Stimulated activated CD8-positive, alpha-beta memory T cell treated with anti-CD3 and anti-CD28 coated beads, Interleukin-7, amount 100 ng/mL, for 1 hour (primary cell): ENCODE results near the gene ELMO1.

Experiments
- DNase-seq, 2 donors: peaks; one replicate each; pipeline ENCODE4 v3.0.0-alpha.2; 2020; ENCODE audit warnings: low read depth in 2 of 2

ELMO1 gene

GRCh38 chr7:37310327-37311080, 138.2 kb downstream of the ELMO1 start:
- no peak for DNase-seq

DNA sequence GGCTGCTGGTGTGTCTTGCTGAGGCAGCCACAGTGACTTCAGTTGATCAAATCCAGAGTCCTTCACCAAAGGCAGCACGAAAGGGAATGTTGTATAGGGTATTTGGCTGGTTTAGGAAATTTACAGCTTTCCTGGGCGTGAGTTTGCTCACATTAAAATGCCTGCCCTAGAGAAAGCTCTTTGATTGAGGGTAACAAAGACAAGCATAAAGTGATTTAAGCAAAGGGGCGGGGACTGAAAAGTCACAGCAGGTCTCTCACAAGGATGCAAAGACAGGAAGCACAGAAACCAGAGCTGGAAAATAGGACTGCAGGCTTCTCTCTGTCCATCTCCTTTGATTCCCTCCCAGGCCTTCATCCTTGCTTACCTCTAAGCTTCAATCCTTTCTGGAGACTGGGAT, 139.2 kb downstream of the ELMO1 start:
- no peak for DNase-seq

DNA sequence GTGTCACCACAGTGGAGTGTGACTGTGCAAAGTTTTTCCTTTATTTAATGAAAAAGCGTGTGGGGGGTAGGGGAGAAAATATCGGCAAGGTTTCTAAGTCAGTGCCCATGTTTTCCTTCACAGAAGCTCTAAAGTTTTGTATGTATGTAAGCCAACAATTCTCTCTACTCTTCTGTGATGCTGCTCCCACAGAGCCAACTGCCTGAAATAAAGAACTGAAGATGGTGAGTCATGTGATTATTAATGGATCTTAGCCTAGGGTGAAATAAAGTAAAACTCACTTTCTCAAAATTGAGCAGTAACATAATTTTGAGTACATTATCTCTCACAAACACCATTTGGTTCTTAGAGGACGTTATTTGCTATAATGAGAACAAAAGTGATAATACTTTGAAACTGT, 143.7 kb downstream of the ELMO1 start:
- no peak for DNase-seq

DNA sequence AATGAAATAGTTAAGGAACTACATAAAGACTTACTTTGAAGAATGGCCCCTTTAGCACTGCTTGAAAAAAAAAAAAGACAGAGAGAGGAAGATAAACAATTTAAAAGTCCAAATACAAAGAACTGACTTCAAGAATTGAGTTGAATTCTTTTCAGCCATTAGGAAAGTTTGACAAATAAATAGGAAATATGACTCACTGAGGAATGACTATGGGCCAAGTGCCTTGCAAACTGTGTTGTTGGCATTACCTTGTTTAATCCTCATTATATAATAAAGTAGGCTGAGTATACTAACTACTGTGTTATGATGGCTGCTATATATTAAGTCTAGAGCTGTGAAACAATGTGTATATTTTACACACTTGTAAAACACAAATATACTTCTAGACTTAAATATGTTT, 151.1 kb downstream of the ELMO1 start:
- no peak for DNase-seq

GRCh38 chr7:37295401-37295800, 153.3 kb downstream of the ELMO1 start:
- no peak for DNase-seq

GRCh38 chr7:37290731-37291130, 157.9 kb downstream of the ELMO1 start:
- no peak for DNase-seq

DNA sequence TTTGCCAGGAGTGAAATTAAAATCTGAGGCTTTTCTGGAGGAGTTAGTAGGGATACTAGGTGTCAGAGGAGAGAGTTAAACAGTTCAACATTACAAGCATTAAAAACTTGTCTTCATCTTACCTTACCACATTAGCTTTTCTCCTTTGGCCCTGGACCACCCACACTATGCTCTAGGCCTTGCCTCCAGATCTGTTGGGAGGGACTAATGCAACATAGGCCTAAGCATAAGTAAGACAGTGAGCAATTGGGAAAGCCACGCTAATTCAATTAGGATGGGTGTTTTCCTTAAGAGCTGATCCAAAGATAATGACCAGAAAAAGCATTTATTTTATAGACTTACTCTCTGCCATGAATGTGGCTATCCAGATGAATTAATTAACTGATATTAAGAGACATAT, 158.9 kb downstream of the ELMO1 start:
- DNase-seq: no peak

- no peak for DNase-seq
Observed at GRCh38 chr7:37289367-37289766, 159.3 kb downstream of the ELMO1 start.

DNA sequence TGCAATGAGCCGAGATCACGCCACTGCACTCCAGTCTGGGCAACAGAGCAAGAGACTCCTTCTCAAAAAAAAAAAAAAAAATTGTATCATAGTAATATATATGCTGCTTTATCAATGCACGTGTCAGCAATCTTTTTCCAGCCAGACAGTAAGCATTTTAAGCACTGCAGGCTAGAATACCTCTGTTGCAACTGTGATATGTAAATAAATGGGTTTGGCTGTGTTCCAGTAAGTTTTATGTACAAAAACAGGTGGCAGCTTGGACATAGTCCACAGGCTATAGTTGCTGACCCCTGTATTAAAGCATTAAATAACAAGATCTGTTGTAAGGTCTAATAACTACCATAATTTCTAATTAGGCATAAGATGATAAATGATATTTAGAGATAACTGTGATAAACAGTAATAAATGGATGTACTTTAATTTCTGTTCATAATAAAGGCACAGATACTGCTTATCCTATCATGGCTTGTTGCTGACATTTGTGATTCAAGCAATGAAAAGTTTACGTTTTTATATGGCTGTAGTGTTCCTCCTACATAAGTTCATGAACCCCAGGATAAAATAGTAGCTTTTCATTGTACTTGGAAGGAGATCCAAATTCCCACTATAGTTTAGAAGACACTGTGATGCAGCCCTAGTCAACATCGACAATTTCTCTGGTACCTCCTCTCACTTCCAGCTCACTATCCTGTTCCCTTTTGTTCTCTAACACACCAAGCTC, 161.4 kb downstream of the ELMO1 start:
- DNase-seq: no peak

DNA sequence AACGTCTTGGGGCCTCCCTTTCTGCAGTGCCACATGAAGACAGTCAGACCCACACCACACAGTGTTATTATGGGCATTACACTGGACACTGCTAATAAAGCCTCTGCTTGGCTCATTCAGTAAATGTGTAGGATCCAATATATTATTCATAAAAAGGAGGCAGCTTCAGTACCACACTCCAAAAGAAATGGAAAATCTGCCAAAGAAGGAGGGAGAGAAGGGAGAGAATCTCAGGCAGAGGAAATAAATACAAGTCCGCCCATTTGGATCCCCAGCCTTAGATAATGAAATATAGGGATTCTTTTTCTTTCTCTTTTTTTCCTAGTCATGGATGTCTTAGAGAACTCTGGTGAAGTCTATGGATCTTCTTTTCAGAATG, 162.2 kb downstream of the ELMO1 start:
- DNase-seq: no peak

- no peak for DNase-seq
Observed at GRCh38 chr7:37285706-37286453, 162.8 kb downstream of the ELMO1 start.

GRCh38 chr7:37284805-37285231, 163.8 kb downstream of the ELMO1 start:
- DNase-seq: no peak

DNA sequence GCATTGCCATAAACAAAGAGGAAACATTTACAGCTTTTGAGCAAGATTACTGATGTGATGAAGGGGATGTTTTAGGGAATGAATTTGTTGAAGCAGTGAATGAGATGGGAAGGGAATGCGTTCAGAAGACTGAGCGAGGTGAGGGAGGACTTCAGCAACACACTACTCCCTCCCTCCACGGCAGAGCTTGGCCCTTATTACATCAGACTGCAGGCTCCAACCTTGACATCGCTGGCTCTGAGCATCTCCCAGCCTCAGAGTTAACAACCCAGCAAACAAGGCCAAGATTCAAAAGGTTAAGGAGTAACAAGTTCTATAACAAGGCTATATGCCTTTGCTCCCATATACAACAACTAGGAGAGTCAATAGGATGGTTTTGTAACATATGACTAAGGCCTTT, 164.4 kb downstream of the ELMO1 start:
- no peak for DNase-seq

DNA sequence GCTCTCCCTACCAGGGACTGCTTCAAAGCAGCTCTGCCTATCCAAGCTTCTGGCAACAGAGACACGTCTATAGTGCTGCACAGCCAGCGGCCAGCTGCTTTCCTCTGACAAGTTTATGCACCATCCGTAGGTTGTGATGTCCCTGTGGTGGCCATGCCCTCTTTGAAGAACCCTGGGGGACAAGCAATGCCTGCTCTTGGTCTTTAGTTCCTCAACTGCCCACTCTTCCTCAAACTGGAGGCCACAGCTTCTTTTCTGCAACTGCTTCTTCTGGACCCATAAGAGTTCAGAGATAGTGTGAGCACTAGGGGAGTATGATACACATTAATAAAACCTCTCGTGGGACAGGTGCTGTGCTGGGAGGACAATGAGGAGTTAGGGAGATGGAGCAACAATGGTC, 164.9 kb downstream of the ELMO1 start:
- DNase-seq: no peak

DNA sequence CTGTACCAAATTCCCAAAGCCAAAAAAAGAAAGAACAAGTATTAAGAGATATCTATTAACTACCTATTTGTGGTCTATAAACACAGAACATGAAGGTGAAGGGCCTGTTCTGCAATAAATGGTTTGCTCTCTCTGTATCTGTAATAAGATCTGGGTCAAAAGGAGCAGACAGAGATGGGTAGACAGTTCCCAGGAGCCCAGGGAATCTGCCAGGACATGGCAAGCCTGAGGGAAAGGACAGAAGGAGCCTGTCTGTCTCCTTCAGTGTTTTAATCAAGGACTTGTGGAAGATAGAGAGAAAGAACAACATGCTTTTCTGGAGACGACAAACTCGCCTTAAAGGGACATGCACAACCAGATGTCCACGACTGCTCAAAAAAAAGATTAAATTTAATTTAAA, 165.7 kb downstream of the ELMO1 start:
- DNase-seq: no peak

- DNase-seq: no peak
Observed at GRCh38 chr7:37282093-37282444, 166.6 kb downstream of the ELMO1 start.

- no peak for DNase-seq
Observed at GRCh38 chr7:37281368-37282092, 167.1 kb downstream of the ELMO1 start.

DNA sequence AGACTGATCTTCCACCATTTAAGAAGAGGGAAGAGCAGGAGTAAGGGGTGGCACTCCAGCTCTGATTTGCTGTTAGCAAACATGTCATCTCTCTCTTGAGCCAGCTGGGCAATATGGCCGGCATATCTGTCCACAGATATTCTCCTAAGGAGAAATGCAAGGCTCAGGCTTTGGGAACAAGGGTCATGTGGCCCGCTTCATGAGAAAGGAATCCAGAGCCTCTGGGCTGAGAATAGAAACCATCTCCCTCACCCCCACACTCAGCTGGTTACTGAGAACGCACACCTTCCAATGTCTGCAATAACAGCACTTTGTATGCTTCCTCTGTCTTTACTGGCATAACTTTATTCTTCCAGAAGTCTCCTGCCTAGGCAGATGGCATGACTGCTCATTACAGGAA, 171.2 kb downstream of the ELMO1 start:
- no peak for DNase-seq

DNA sequence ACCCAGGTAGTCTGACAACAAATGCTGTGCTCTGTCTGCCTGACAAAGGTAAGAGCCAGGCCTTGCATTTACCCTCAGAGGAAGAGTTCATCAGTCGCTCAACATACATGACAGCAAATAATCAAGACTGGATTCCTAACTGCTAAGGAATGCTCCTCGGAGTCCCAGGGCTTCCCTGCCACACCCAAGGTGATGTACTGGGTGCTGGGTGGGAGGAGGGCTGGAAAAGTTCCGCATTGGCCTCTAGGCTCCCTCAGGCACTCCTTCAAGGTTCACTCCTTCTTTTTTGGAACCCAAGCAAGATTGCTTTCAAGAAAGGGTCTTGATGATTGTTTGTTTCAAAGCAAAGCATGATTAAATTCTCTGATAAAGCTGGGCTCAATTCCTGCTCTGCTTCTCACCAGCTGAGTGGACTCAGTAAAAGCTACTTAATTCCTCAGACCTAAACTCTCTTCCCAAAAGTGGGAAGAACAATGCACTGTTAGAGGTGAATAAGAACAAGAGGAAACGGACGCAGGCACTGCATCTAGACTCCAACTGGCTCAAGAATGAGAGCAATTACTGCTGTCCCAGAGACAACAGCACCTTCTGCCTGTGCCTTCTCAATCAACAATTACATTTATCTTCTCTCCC, 173.5 kb downstream of the ELMO1 start:
- DNase-seq: no peak

DNA sequence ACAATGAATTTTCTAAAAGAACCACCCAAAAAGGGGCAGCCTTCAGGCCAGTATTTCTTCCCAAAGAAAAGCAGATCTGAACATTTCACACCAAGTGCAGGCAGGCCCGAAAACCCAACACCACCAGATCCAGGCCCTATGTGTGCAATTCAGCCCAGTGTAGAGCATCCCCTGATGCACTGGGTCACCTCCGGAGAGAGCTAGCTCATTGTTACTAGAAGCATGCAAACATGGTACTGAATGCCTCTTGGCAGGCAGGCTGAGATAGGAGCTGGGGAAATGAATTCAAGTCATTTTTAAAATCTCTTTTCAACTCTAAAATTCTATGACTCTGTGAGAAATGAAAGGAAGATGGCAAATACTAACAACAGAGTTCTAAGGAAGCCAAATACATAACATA, 174.8 kb downstream of the ELMO1 start:
- no peak for DNase-seq

DNA sequence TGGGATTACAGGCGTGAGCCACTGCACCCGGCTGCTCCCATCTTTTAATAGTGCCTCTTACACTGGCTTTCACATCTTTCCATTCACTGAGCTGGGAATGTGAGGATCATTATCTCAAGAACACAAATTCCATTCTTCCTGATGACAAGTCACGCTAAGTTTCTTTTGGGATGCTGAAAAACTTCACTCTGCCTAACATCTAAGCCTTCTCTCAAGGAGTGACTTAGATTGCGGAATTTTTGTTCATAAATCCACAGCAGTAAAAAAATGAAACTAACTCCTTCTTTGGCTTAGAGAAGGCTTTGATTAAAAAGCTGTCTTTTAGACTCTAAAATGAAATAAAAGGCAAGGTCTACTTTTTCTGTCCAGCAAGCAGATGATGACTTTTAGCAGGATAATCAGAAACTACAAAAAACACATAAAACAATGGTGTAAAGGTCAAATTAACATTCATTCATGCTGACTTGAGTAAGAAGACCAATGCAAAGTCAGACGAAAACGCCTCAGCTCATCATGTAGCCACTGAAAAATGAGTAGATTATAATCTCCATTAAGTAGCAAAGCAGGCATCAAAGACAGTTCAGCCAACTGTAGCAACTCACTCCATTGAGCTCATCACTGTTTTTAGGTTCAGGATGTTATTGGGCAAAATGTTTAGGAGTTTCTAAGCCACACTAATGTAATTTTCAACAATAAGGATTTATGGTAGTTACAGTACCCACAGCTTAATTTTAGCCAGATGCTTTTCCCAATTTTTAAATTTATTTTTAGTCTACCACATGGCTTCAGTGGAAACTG, 178.8 kb downstream of the ELMO1 start:
- DNase-seq: no peak
